T-helper 22 cell (primary cell): ENCODE results near the gene GJC2.

Experiments used
- DNase-seq: peaks from one replicate; pipeline ENCODE4 v3.0.0-alpha.2; 2020; ENCODE audit warnings: low read depth

GJC2 gene

GRCh38 chr1:228194921-228195812 lies 45.4 kb downstream of the GJC2 start:
- DNase-seq, result no peak

- no peak for DNase-seq
Measured at GRCh38 chr1:228197555-228198147, 47.9 kb downstream of the GJC2 start.

GRCh38 chr1:228198977-228199590 lies 49.4 kb downstream of the GJC2 start:
- no peak for DNase-seq

GRCh38 chr1:228204958-228205357 lies 55.2 kb downstream of the GJC2 start:
- no peak for DNase-seq

- no peak for DNase-seq
Measured at GRCh38 chr1:228205526-228206436, 56.1 kb downstream of the GJC2 start.

GRCh38 chr1:228206582-228207351 lies 57.0 kb downstream of the GJC2 start:
- no peak for DNase-seq

- no peak for DNase-seq
Measured at GRCh38 chr1:228207381-228207810, 57.7 kb downstream of the GJC2 start.

GRCh38 chr1:228207851-228208821 lies 58.4 kb downstream of the GJC2 start, which contains the start of gene OBSCN:
OBSCN (plus strand) TSS chr1:228208044; CDS start chr1:228211784, 3,740 bp downstream.
- no peak for DNase-seq

GRCh38 chr1:228208831-228209551 lies 59.3 kb downstream of the GJC2 start:
- DNase-seq, result no peak
